ENCODE data around the gene JAZF1. TPM values are rescaled to one million over a fixed set of nuclear protein-coding genes. Genes with fewer than 3 reads are reported as not detected.

The JAZF1 gene
- total RNA-seq, 1 donor from 2014 or later, result 7.2 TPM

GRCh38 chr7:27793780-27794179 lies 386.8 kb downstream of the JAZF1 start:
- H3K4me1 Mint-ChIP-seq, result peaks cover 12% of the 10 kb centered on the region
- DNase-seq (ENCODE audit: low spot score in 2 of 2, unreplicated experiment in 2 of 2), result no peak
- H3K36me3 Mint-ChIP-seq, result peaks cover 40% of the 10 kb centered on the region
- H3K9me3 Mint-ChIP-seq, result no peaks in the 10 kb centered on the region
- TF ChIP-seq, protein P1, sequence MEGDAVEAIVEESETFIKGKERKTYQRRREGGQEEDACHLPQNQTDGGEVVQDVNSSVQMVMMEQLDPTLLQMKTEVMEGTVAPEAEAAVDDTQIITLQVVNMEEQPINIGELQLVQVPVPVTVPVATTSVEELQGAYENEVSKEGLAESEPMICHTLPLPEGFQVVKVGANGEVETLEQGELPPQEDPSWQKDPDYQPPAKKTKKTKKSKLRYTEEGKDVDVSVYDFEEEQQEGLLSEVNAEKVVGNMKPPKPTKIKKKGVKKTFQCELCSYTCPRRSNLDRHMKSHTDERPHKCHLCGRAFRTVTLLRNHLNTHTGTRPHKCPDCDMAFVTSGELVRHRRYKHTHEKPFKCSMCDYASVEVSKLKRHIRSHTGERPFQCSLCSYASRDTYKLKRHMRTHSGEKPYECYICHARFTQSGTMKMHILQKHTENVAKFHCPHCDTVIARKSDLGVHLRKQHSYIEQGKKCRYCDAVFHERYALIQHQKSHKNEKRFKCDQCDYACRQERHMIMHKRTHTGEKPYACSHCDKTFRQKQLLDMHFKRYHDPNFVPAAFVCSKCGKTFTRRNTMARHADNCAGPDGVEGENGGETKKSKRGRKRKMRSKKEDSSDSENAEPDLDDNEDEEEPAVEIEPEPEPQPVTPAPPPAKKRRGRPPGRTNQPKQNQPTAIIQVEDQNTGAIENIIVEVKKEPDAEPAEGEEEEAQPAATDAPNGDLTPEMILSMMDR (IDR thresholded peaks at IDR 0.05; ENCODE audit: unreplicated experiment), result no peak
- no peak overlapping the region for H3K4me3 Mint-ChIP-seq
- H3K27me3 Mint-ChIP-seq (ENCODE audit: low read depth), result no peaks in the 10 kb centered on the region
- H3K27ac Mint-ChIP-seq, result peak overlapping the region; percentile 61

- H3K9me3 Mint-ChIP-seq, result no peaks in the 10 kb centered on the region
- DNase-seq (ENCODE audit: low spot score in 2 of 2, unreplicated experiment in 2 of 2), result no peak
- no peaks in the 10 kb centered on the region for H3K27me3 Mint-ChIP-seq (ENCODE audit: low read depth)
- TF ChIP-seq, protein P1 (IDR thresholded peaks at IDR 0.05; ENCODE audit: unreplicated experiment), result no peak
- H3K36me3 Mint-ChIP-seq, result peaks cover 28% of the 10 kb centered on the region
- H3K27ac Mint-ChIP-seq, result no peak overlapping the region
- H3K4me1 Mint-ChIP-seq, result peaks cover 12% of the 10 kb centered on the region
- H3K4me3 Mint-ChIP-seq, result no peak overlapping the region
These were observed 392.2 kb downstream of the JAZF1 start for GRCh38 chr7:27788437-27788836.

DNA sequence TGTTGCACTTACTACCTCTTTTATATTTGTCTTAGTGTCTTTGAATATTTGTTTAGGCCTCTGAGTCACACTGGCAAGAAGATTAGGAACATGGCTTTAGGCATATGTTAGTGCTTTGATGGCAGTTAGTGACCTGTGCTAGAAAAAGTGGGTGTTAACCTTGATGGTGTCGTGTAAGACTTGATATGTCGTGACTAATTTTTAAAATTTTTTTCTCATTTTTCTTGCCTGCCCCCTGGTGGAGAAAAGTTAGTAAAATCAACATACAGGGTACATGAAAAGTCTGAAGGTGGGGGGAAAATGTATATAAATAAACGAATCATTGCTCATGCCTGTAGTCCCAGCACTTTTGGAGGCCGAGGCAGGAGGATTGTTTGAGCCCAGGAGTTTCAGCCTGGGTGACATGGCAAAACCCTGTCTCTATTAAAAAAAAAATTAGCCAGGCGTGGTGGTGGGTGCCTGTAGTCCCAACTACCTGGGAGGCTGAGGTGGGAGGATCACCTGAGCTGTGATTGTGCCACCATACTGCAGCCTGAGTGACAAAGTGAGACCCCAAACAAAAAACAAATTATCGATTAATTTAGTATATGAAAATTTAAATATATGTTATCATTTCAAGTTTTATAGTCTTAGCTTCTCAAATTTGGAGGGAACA lies 396.1 kb downstream of the JAZF1 start:
- Mint-ChIP-seq H3K4me3 (no peak overlapping the region), H3K27ac (peak overlapping the region; percentile 30), H3K4me1 (peaks cover 8% of the 10 kb centered on the region), H3K9me3 (no peaks in the 10 kb centered on the region), H3K36me3 (peaks cover 17% of the 10 kb centered on the region), H3K27me3 (ENCODE audit: low read depth) (no peaks in the 10 kb centered on the region)
- TF ChIP-seq, protein P1 (IDR thresholded peaks at IDR 0.05; ENCODE audit: unreplicated experiment), result peak; percentile 96
- DNase-seq (ENCODE audit: low spot score in 2 of 2, unreplicated experiment in 2 of 2), result no peak

DNA sequence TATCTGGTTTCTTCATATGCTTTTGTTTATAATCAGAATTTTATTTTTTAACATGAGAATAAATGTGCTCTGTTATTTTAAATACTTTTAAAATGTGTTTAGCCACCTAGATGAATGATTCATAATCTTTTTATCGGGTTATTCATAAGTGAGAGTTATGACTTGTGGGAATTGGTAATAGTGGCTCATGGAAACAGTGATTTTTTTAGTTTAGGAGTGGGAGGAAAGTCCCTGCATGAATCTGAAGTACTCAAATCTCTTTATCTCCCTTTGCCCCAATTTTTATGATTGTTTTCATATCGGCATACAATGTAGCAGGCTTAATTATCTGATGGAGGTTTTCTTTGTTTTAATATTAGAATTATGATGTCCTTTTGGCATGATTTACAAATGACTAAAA lies 397.7 kb downstream of the JAZF1 start:
- no peak for DNase-seq (ENCODE audit: low spot score in 2 of 2, unreplicated experiment in 2 of 2)
- H3K27me3 Mint-ChIP-seq (ENCODE audit: low read depth), result no peaks in the 10 kb centered on the region
- peaks cover 15% of the 10 kb centered on the region for H3K36me3 Mint-ChIP-seq
- H3K27ac Mint-ChIP-seq, result peak overlapping the region; percentile 73
- H3K9me3 Mint-ChIP-seq, result no peaks in the 10 kb centered on the region
- TF ChIP-seq, protein P1 (IDR thresholded peaks at IDR 0.05; ENCODE audit: unreplicated experiment), result no peak
- H3K4me1 Mint-ChIP-seq, result peaks cover 8% of the 10 kb centered on the region
- no peak overlapping the region for H3K4me3 Mint-ChIP-seq

DNA sequence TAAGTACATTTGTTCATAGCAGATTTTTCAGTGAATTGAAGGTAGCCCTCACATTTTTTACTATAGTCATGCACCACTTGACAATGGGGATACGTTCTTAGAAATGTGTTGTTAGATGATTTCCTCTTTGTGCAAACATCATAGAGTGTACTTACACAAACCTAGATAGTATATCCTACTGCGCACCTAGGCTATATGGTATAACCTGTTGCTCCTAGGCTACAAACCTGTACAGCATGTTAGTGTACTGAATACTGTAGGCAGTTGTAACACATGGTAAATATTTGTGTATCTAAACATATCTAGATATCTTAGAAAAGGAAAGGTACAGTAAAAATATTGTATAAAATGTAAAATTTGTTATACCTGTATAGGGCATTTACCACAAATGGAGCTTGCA lies 399.4 kb downstream of the JAZF1 start:
- no peaks in the 10 kb centered on the region for H3K9me3 Mint-ChIP-seq
- no peak for DNase-seq (ENCODE audit: low spot score in 2 of 2, unreplicated experiment in 2 of 2)
- TF ChIP-seq, protein P1 (IDR thresholded peaks at IDR 0.05; ENCODE audit: unreplicated experiment), result no peak
- no peak overlapping the region for H3K4me3 Mint-ChIP-seq
- H3K27me3 Mint-ChIP-seq (ENCODE audit: low read depth), result no peaks in the 10 kb centered on the region
- H3K27ac Mint-ChIP-seq, result no peak overlapping the region
- H3K36me3 Mint-ChIP-seq, result peaks cover 6% of the 10 kb centered on the region
- peaks cover 8% of the 10 kb centered on the region for H3K4me1 Mint-ChIP-seq

Other genes starting within 250 kb of the JAZF1 start
- gene CREB5, start 231.7 kb upstream of the JAZF1 start, total RNA-seq, result 12.7 to 14.1 TPM (median 13.6 TPM) in 3 replicates

Measured in mesothelial cell of epicardium (in vitro differentiated cells).